Activated T-cell treated with anti-CD3 and anti-CD28 coated beads for 48 hours (primary cell): ENCODE data around the gene TMCC3.
"Not testable (repeated sequence)": the region's sequence is repeated elsewhere in the genome, so short reads cannot be mapped to it uniquely, and the experiment has no call there.

Experiments used
- DNase-seq: peaks from one replicate; pipeline ENCODE4 v3.0.0-alpha.2; 2020; ENCODE audit warnings: low read depth

Gene TMCC3

DNA sequence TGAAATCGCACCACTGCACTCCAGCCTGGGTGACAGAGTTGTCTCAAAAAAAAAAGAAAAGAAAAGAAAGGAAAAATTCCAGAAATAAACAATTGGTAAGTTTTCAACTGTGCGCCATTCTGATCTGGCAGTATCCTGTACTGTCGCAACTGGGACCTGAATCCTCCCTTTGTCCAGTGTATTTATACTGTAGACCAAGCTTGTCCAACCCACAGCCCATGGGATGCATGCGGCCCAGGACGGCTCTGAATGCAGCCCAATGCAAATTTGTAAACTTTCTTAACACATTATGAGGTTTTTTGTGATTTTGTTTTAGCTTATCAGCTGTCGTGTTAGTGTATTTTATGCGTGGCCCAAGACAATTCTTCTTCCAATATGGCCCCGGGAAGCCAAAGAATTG is 84.7 kb downstream of the TMCC3 start:
- DNase-seq, result no peak

DNA sequence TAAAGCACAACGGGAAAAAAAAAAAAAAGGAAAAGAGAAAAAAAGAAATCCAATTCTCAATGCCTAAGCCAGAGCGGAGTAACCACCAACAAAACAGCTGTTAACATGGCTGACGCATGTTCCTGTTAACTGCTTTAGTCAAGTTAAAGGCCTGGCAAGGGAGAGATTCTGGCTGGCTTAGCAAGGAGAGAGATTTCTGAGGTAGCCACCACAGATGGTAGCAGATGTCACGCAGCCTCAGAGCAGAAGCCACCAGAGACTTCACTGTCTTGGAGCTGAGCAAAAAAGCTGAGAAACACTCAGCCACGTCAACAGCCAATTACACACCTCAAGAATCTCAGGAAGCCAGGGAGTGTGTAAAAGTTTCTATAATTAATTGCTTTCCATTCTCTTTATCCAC is 87.1 kb downstream of the TMCC3 start:
- DNase-seq, result no peak

DNA sequence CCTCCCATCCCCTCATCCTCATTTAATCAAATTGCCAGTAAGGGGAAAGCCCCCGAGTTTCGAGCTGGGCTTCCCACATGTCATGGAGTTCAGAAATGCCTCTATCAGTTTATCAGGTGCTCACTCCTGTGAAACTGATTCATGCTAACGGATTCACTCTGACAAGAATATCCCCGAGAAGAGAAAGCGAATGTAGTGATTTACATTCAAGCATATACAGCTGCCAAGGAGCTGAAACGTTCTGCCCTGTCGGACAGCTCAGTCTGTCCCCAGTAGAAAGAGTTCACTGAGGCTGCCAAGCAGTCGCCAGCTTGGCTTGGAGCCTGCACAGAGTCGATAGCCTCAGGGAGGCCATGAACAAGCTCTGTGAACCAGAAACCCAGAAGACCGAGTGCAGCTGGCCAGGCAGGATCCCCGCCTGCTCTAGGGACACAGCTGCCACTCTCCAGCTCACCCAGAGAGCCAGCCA is 88.4 kb downstream of the TMCC3 start:
- no peak for DNase-seq

DNA sequence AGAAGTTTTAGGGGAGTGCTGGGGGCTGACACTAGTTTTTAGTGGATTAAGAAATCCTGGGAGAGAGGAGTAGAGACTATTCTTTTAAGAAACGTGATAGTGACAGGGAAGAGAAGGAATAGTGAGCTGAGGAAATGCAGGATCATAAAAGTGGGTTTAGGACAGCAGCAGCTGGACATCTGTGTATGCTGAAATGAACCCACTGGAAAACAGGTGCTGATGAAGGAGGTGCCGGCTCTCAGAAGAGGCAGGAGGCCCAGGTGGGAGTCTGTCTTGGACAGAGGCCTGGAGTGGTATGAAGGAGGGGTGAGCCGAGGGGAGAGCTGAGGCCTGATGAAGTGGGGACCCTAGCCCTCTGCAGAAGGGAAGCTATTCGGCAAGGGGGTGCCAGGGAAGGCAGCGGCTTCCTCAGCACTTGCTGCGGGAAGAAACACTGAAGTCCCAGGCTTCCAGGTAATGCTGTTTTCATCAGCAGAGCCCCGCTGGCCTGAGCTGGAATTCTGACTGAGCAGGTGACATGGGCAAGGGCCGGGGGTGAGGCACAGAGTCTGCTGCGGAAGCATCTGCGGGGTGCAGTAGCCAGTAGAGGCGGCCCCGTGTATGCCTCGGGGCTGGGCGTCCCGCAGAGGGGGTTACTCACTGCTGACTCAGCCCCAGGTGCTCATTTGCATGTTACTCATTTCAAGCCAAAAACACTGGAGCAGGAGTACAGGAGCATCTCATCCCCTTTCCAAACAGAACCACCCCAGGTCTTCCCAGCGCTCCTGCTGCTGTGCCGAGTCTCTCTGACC is 89.7 kb downstream of the TMCC3 start:
- DNase-seq, result peak; percentile 12

DNA sequence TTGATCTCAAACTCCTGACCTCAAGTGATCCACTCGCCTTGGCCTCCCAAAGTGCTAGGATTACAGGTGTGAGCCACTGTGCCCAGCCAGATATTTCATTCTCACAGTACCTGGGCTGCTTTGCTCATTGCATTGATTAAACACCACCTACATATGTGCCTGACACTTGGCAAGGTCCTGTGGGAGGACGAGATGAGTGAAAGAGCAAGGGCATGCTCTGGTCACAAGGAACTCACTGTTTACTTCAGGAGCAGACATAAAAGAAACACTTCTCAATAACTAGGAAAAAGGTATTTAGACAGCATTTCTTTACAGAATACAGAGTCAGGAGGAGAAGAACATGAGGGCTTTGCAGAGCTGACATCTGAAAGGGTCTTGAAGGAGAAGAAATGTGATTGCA is 91.7 kb downstream of the TMCC3 start:
- DNase-seq, result no peak

DNA sequence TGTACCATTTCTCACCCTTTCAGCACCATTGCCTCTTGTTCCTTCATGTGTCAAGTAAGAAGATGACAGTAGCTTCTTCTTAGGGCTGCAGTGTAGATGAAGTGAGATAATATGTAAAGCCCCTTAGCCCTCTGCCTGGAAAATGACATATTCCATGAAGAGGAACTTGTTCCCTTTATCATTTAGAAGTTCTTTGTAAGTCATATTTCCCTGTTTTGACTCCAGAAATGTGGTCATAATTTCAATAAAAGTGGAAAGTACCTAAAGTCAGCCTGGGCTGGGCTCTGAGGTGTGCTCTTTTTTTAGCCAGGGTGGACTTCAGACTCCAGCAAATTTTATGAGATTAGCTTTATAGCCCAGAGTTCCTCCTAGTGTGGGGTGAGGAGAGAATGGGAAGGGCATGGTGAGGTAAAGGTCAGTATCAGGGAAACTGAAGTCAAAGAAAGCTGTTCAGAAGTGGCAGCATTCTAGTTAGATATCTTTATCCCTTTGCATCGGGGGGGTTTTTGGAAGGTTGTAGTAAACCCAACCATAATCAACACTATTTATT is 92.5 kb downstream of the TMCC3 start:
- no peak for DNase-seq

DNA sequence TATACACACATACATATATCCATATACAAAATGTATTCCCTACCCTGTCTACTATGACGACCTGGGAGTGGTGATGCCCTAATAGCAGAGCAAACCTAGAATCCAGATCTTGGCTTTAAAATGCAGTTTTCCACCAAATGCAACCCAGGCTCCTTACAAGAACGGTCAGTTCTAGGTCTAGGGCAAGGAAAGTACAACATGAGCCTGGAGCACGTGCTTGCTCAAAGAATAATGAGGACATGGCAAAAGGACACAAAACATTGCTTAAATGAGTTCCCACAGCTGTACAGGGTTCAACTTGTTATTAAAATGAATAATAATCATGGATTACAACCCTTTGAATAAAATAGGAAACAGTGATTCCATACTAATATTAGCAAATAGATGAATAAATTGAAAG is 94.7 kb downstream of the TMCC3 start:
- no peak for DNase-seq

DNA sequence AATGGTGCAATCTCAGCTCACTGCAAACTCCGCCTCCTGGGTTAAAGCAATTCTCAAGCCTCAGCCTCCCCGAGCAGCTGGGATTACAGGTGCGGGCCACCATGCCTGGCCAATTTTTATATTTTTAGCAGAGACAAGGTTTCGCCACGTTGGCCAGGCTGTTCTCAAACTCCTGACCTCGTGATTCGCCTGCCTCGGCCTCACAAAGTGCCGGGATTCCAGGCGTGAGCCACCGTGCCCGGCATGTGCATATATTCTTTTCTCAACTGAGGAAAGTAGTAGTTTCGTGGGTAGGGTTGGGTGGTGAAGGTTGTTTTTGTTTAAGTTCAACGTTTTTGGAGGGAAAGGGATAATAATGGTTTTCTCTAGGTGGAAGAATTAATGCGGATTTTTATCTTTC is 96.5 kb downstream of the TMCC3 start:
- DNase-seq, result no peak

DNA sequence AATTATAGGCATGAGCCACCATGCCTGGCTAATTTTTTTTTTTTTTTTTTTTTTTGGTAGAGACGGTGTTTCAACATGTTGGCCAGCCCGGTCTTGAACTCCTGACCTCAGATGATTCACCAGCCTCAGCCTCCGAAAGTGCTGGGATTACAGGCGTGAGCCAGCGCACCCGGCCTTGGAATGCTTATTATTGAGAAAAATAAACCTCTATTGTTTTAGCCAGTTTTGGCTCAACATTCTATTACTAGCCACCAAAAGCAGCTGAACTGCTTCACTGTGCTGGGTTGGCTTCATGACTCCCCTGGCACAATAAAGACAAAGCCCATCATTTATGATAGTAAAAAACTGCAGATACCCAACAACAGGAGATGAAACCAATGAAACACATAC is 97.2 kb downstream of the TMCC3 start:
- DNase-seq, result no peak

DNA sequence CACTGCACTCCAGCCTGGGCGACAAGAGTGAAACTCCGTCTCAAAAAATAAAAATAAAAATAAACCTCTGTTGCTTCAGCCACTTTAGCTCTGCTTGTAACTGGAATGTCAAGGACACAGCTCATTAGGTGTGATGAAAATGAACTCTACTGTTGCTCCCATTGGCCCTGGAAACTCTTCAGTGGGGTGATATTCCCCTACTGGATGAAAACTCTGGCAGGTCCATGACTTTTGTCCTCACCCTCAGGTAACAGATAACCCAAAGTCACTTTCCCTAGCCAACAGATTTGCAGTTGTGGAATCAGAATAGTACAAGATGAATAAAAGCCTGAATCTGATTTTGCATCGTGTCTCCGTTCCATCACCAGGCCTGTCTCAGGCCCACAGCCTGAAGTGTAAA is 98.5 kb downstream of the TMCC3 start:
- no peak for DNase-seq

DNA sequence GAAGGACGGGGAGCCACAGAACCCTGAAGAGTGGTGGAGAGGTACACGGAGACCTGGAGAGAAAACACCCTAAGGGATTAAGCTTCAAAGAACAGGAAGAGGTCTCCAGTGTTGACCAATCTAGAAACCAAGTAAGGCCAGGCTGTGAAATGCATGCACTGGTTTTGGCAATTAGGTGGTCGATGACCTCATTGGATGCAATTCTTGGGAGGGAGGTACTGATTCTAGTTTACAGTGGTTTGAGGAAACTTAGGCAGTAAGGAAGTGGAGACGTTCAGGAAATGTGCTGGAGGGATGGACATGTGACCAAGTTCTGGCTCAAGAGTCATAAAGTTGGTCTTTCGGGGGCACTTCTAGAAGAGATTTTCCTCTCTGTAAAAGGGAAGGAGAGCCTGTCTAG is 99.4 kb downstream of the TMCC3 start:
- DNase-seq, result no peak

DNA sequence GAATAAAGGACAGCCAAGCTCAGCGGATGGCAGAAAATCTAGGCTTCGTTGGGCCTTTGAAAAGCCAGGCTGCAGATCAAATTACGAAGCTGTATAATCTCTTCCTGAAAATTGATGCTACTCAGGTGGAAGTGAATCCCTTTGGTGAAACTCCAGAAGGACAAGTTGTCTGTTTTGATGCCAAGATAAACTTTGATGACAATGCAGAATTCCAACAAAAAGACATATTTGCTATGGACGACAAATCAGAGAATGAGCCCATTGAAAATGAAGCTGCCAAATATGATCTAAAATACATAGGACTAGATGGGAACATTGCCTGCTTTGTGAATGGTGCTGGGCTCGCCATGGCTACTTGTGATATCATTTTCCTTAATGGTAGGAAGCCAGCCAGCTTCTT is 101.5 kb downstream of the TMCC3 start:
- DNase-seq, result not testable (repeated sequence)

DNA sequence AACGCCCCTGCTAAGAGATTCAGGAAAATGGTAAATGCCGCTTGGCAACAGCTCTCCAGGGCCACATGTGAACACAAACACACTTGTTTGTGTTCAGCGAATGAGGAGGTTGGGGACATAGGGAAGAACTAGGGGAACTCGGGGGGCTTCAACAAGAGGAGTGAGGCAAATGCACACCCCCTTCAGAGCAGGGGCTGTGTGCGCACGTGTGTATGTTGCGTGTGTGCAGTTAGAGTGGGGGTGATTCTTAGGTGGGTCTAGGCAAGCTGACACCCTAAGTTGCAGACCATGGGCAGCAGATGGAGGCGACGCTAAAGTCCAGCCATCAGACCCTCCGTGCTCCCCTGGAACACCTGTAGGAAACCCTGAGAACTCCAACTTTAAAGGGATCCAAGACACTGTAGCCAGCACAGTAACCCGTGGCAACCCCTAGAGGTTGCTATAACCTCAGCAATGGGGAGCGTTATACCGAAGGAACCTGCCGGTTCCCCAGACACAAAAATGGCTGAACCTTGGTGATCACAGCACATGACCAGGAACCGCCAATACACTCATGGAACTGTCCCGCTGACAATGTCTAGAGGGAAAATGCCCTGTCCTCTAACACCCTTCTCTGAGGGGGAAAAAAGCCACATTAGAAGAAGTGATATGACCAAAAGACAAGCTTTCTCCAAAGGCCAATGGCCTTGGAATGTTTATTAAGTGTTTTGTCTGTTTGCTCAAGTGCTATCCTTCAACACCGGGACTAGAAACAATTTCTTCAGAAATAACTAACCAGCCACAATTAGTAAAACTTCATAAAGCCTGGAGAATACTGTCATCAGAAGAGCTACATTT is 104.2 kb downstream of the TMCC3 start:
- DNase-seq, result no peak

DNA sequence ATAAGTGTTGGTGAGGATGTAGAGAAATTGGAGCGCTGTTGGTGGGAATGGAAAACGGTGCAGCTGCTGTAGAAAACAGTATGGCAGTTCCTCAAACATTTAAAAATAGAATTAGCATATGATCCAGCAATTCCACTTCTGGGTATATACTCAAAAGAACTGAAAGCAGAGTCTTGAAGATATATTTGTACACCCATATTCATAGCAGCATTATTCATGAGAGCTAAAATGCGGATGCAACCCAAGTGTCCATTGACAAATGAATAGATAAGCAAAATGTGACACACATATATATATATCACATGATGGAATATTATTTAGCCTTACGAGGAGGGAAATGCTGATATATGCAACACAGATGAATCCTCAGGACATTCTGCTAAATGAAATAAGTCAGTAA is 106.0 kb downstream of the TMCC3 start:
- no peak for DNase-seq

DNA sequence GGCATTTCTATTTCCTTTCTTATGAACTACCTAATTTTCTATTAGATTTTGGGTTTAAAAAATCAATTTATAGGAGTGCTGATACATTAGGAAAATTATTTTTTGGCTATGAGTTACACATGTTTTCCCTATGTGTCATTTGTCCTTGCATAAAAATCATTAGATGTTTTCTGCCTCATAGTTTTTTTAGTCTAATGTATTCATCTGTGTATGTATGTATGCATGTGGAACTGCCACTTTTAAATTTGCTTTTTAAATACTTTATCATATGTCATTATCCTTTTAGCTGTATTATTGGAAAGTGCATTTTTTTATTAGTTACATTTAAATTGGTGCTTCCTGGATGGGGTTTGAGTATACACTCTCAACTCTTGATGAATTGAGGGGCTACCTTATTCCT is 112.0 kb downstream of the TMCC3 start:
- no peak for DNase-seq

DNA sequence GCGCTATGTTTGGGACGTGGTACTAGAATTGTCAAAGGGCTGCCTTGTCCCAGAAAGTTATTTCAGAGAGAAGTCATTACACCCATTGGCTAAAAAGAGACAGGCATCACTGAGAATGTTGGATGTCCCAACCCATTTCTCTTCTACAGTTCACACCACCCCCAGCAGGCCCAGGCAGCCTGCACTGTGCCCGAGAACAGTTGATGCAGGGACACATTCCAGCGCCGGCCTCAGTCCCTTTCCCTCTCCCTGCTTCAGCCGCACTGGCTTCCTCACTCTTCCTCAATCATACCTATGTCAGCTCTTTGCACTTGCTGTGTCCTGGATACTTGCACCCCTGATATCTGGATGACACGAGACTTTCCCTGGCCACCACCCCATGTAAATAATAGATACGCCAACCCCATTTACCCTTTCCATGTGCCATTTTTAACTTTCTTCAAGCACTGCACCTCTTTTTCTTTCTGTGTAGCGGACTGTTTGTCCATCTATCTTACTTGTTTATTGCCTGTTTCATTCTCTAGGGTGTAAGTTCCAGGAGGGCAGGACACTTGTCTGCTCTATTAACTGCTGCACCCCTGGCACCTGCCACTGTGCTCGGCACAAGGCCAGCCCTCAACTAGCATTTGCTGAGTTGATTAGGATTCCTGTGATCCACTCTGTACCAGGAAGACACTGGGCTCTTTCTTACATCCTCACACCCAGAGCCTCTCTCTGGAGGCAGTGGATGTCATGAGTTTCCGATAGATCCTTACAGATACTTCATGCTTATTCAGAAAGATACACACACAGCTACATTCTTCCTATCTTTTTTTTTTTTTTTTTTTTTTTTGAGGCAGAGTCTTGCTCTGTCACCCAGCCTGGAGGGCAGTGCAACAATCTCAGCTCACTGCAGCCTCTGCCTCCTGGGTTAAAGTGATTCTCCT is 114.1 kb downstream of the TMCC3 start:
- no peak for DNase-seq

DNA sequence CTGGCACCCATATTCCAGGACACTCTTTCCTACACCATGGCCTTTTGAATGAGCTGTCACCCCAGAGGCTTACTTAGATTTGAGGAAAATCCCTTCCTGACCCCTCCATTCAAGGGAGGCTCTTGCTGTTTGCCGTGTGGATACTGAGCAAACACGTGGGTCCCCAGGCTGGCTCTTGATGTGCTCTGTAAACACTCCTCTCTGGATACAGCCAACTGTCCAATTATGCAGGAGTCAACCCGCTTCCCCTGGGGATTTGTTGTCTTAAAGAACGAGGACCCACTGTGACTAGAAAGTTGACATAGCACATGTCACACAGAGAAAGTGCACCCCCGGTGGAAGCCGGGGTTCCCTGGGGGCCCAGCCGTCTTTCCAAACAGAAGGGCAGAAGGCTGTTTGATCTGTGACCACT is 114.8 kb downstream of the TMCC3 start:
- DNase-seq, result no peak

DNA sequence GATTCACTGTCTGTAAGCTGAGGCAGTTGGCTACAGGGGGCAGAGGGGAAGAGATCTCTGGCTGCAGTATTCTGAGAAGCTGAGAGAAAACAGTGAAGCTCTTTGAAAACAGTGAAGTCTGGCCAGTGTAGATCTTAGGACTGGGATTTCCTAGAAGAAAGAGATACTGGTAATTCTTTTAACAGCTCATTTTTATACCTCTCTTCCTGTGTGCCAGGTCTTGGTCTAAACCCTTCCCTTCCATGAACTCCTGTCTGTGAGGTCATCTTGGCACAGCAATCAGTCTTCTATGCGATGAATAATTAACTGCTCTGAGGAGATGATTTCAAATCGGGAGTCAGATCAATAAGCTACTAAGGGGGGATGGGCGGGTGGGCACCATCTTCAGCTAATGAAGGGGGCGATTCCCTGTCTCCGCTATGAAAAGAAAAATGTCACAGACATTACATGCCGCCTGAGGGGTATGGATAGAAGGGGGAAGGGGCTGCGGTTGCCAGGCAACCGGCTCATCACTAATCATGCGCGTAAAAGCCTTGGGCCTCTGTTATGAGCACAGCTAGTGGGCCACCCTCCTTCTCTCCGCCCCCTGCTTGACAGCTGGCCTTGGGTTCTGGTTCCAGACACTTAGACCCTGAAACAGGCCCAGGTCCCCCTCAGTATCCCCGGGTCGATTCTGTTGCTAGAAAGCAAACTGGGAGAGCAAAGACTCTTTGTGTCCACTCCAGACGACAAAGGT is 115.4 kb downstream of the TMCC3 start:
- no peak for DNase-seq

DNA sequence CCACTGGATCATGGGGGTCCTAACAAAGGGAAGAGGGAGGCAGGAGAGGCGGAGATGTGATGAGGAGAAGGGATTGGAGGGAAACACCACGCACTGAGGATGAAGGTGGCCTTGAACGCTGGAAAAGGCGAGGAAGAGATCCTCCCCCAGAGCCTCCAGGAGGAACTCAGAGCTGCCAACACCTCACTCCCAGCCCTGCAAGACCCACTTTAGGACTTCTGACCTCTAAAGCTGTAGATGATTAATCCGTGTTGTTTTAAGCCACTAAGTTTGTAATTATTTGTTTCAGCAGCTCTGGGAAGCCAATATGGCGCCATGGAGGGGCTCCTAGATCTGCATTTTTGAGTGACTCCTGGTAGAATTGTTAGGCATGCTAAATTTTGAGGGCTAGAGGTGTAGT is 116.1 kb downstream of the TMCC3 start:
- DNase-seq, result no peak

DNA sequence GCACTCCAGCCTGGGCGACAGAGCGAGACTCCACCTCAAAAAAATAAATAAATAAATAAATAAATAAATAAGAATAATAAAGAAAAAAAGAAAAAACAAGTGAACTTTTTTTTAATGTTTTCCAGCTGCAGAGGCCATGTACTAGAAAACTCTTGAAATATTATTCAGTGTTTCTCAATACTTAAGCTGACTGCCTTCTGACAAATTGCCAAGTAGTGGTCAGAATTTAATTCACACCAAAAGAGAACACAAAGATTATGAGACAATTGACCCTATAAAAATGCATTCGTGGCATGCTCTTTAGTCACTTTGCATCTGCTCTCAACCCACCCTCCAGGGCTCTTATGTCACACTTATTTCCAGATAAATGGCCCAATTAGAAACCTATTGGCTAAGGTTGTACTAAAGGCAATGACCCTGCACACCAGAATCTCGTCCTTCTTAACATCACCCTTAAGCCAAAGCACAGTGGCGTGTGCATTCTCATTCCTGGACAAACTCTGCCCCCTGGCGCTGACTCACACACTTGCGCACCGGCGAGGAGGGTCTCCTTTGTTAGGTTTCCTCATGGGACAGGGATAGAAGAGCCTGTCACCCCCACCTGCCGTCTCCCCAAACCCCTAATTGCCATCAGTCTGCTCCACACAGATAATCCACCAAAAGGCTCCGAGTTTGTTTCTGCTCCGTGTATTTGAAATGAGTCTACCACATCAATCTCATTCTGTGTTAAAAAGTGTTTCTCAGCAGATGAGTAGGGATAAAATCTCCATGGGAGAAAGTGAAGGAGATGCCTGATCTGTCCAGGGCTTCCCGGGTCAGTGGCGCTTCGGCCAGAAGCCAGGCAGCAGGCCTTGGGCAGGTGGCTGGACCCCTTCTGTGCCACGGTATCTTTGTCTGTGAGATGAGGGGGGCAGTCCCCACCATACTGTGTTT is 117.6 kb downstream of the TMCC3 start:
- DNase-seq, result peak; percentile 58
